Nephron progenitor cell (in vitro differentiated cells): ENCODE results near the gene NRL.

Experiments used
- DNase-seq: peaks from one replicate; pipeline ENCODE4 v3.0.0; 2021
- H3K27ac Mint-ChIP-seq: 2 replicates; pipeline ENCODE4 v1.8.0; 2021; ENCODE audit warnings: mild to moderate bottlenecking, moderate library complexity, mixed read lengths
- H3K27me3 Mint-ChIP-seq: 2 replicates; pipeline ENCODE4 v1.8.0; 2021; ENCODE audit warnings: mild to moderate bottlenecking, low read depth, mixed read lengths; ENCODE audit not compliant: poor library complexity
- H3K36me3 Mint-ChIP-seq: 2 replicates; pipeline ENCODE4 v1.8.0; 2021; ENCODE audit warnings: low read depth, mixed read lengths
- H3K4me1 Mint-ChIP-seq: 2 replicates; pipeline ENCODE4 v1.8.0; 2021; ENCODE audit warnings: mixed read lengths
- H3K4me3 Mint-ChIP-seq: 2 replicates; pipeline ENCODE4 v1.8.0; 2021; ENCODE audit warnings: mild to moderate bottlenecking, moderate library complexity, mixed read lengths
- H3K9me3 Mint-ChIP-seq: 2 replicates; pipeline ENCODE4 v1.8.0; 2021; ENCODE audit warnings: mild to moderate bottlenecking, moderate library complexity, mixed read lengths
- TF ChIP-seq, protein P1 (sequence below): fragments of 200-600 bp; sonication (generic); IDR thresholded peaks from 2 replicates; pipeline ENCODE4 v1.5.0; 2021; ENCODE audit warnings: antibody characterized with exemption

The NRL gene

DNA sequence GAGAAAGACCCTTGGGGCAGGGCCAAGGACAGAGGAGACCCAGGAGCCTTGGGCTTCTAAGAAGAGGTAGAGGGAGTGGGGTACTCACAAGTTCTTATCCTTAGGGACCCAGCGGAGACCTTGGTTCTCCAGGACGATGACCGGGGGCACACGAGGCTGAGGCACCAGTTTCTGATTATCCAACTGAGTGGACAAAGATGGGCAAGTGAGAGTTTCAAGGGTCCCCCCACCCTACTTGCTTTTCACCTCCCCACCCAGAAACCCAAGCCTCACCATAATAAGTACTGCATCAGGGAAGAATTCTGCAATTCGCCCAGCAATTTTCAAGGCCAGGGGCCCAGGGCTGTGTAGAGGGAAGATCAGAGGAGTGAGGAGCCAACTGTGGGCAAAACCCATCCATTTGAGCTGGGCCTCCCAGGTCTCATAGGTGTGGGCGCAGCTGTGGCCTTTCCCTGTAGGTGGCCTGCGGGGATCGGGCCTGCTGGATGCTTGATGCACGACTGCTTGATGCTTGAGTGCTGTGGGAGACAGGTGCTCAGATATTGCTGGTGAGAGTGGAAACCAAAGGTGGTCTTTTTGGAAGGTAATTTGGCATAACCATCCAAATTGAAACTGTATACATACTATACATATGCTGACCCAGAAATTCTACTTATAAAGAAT, 24.7 kb upstream of the NRL start:
- TF ChIP-seq, protein P1, sequence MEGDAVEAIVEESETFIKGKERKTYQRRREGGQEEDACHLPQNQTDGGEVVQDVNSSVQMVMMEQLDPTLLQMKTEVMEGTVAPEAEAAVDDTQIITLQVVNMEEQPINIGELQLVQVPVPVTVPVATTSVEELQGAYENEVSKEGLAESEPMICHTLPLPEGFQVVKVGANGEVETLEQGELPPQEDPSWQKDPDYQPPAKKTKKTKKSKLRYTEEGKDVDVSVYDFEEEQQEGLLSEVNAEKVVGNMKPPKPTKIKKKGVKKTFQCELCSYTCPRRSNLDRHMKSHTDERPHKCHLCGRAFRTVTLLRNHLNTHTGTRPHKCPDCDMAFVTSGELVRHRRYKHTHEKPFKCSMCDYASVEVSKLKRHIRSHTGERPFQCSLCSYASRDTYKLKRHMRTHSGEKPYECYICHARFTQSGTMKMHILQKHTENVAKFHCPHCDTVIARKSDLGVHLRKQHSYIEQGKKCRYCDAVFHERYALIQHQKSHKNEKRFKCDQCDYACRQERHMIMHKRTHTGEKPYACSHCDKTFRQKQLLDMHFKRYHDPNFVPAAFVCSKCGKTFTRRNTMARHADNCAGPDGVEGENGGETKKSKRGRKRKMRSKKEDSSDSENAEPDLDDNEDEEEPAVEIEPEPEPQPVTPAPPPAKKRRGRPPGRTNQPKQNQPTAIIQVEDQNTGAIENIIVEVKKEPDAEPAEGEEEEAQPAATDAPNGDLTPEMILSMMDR = no peak
- H3K4me1 Mint-ChIP-seq = peaks cover 58% of the 10 kb centered on the region
- no peaks in the 10 kb centered on the region for H3K9me3 Mint-ChIP-seq
- peaks cover 30% of the 10 kb centered on the region for H3K36me3 Mint-ChIP-seq
- peaks cover 18% of the 10 kb centered on the region for H3K27me3 Mint-ChIP-seq
- no peak overlapping the region for H3K27ac Mint-ChIP-seq
- DNase-seq = no peak
- peak overlapping the region; percentile 95 for H3K4me3 Mint-ChIP-seq

DNA sequence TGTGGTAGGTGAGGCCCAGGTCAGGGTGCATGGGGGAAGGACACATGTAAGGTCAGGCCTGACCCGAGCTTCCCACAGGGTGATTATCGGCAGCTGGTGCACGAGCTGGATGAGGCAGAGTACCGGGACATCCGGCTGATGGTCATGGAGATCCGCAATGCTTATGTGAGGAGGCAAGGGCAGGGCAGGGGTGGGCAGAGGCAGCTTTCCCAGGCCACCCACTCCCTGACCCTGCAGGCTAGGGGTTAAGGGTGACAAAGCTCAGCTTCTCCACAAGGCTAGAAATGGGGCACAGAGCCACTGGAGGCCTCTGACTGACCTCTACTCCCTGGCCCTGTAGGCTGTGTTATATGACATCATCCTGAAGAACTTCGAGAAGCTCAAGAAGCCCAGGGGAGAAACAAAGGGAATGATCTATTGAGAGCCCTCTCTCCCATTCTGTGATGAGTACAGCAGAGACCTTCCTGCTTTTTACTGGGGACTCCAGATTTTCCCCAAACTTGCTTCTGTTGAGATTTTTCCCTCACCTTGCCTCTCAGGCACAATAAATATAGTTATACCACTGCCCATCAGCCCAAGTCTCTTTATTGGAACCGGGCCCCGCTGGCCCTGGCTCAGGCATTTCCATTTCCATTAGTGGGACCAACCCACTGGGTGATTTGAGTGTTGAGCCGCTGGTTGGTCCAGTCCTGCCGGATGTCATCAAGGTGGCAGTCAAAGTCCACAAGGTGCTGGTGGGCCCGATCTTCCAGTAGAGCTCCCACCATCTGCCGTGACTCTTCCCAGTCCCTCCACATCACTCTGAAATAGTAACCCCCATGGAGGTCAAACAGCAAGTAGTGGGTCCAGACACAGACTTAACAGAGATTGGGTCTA, 23.9 kb upstream of the NRL start:
- H3K4me3 Mint-ChIP-seq = peak overlapping the region; percentile 95
- TF ChIP-seq, protein P1 = no peak
- H3K36me3 Mint-ChIP-seq = peaks cover 25% of the 10 kb centered on the region
- peaks cover 18% of the 10 kb centered on the region for H3K27me3 Mint-ChIP-seq
- H3K4me1 Mint-ChIP-seq = peaks cover 55% of the 10 kb centered on the region
- H3K27ac Mint-ChIP-seq = no peak overlapping the region
- no peak for DNase-seq
- no peaks in the 10 kb centered on the region for H3K9me3 Mint-ChIP-seq

DNA sequence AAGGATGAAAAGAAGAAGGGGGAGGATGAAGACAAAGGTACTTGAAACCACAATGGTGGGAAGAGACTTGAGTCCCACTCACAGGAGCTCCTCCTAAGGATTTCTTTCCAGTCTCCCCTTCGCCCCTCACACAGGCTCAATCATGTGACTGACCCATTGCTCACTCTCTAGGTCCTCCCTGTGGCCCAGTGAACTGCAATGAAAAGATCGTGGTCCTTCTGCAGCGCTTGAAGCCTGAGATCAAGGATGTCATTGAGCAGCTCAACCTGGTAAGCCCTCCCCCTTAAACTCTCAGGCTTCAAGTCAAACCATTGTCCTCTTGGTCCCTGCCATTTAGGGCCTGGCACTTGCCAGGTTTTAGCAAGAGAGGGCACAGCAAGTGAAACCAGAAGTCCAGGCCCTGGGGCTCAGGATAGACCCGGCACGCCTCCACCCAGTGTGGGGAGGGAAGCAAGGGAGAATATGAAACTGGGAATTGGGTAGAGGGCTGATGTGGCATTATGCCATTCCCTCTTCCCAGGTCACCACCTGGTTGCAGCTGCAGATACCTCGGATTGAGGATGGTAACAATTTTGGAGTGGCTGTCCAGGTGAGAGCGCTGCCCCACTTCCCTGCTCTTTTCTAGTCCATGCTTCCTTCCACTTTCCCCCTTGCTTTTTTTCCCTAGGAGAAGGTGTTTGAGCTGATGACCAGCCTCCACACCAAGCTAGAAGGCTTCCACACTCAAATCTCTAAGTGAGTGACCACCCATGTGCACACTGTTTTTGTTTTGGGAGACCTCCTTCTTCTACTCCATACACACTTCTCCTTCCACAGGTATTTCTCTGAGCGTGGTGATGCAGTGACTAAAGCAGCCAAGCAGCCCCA, 23.0 kb upstream of the NRL start:
- Mint-ChIP-seq H3K4me3 (peak overlapping the region; percentile 83), H3K27me3 (peaks cover 18% of the 10 kb centered on the region), H3K27ac (no peak overlapping the region), H3K4me1 (peaks cover 57% of the 10 kb centered on the region), H3K9me3 (no peaks in the 10 kb centered on the region), H3K36me3 (peaks cover 25% of the 10 kb centered on the region)
- DNase-seq = no peak
- TF ChIP-seq, protein P1 = no peak

DNA sequence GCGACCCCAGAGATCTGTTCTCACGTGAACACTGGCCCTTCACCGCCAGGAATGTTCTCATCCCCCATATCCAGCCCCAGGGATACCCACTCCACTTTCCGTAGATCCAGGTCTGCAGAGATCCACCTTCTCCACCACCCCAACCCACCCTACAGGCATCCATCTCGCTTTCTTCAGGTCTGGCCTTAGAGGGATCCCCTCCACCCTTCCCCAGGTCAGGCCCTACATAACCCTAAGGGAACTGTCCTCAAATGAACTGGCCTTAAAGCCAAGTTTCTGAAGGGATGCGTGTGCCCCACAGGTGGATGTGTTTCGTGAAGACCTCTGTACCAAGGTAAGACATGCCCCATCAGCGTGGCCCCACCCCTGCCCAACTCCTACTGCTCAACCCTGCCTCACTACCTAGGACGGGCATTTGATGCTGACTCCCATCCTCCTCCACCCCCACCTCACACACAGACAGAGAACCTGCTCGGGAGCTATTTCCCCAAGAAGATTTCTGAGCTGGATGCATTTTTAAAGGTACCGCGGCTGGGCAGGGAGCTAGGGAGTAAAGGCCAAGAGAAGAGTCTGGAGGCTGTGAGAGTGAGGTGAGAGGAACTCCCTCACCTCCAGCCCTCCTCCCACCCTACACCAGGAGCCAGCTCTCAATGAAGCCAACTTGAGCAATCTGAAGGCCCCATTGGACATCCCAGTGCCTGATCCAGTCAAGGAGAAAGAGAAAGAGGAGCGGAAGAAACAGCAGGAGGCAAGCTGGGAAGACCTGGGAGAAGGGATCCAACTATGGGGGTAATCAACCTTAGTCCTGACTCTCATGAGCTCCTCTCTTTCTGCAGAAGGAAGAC, 22.2 kb upstream of the NRL start:
- Mint-ChIP-seq H3K27me3 (peaks cover 18% of the 10 kb centered on the region), H3K27ac (peak overlapping the region; percentile 73), H3K4me1 (peaks cover 61% of the 10 kb centered on the region), H3K9me3 (no peaks in the 10 kb centered on the region), H3K4me3 (peak overlapping the region; percentile 83), H3K36me3 (peaks cover 25% of the 10 kb centered on the region)
- no peak for DNase-seq
- TF ChIP-seq, protein P1 = no peak
